HCT116 (cell line): Measurements from ENCODE around the gene PSTPIP1. TPM values are rescaled to one million over a fixed set of nuclear protein-coding genes. Genes with fewer than 3 reads are reported as not detected.

Source experiments
- ATAC-seq: fragments of 200-7000 bp; cut with Tn5 transposase; 2 replicates; pipeline ENCODE4 v1.9.1; 2020; ENCODE audit warnings: mild to moderate bottlenecking, moderate library complexity
- BruUV-seq: library from RNA; stranded (reverse); fragments of 400-500 nt; replicated peaks from 2 replicates; lab custom pipeline; 2021; lab: Mats Ljungman, UMichigan
- CTCF ChIA-PET: fragments of 300-600 bp; sonication (Branson Sonifier 250); formaldehyde crosslinking; loops from one replicate; lab custom pipeline; 2021; ENCODE audit warnings: antibody characterized with exemption; lab: Charles Lee
- POLR2A ChIA-PET: fragments of 300-600, 350-600 bp; sonication (Branson Sonifier 250); formaldehyde crosslinking; loops from one replicate; lab custom pipeline; 2021; ENCODE audit warnings: antibody characterized with exemption; lab: Charles Lee
- RAD21 ChIA-PET, 2 experiments: fragments of 300-600 bp; sonication (Branson Sonifier 250); formaldehyde crosslinking; loops; one replicate each; lab custom pipeline; 2023; ENCODE audit warnings: low total read pairs in 2 of 2; ENCODE audit not compliant: uncharacterized antibody in 2 of 2, unreplicated experiment in 2 of 2, low non-redundant PET in 1 of 2; lab: Charles Lee
- DNase-seq: peaks from one replicate; pipeline ENCODE4 v3.0.0-alpha.2; 2010; ENCODE audit warnings: low read depth, low spot score
- H2AFZ ChIP-seq: fragments of 200-600 bp; shearing (Covaris generic), sonication (generic); 2 replicates; pipeline ENCODE4 v1.6.1; 2017; ENCODE audit warnings: low read depth, mixed run types, mixed read lengths, antibody characterized with exemption, low read length; ENCODE audit not compliant: poor library complexity, severe bottlenecking
- H3K27ac ChIP-seq: 2 replicates; pipeline ENCODE4 v1.5.1; 2012; ENCODE audit warnings: low read depth, low read length
- H3K27me3 ChIP-seq: fragments of 200-600 bp; sonication (generic); 2 replicates; pipeline ENCODE4 v1.6.1; 2016; ENCODE audit warnings: mixed run types, low read length, mixed read lengths; ENCODE audit not compliant: insufficient read depth
- H3K36me3 ChIP-seq, 2 experiments: fragments of 200-500 bp in 1 of 2; fragments of 200-600 bp in 1 of 2; sonication (Bioruptor generic) in 1 of 2; sonication (generic) in 1 of 2; 2 replicates each; pipeline versions ENCODE4 v1.5.1 to v1.6.1; 2014 to 2016; ENCODE audit warnings: low read length in 2 of 2, inconsistent platforms in 1 of 2, mixed read lengths in 1 of 2, mixed run types in 1 of 2; ENCODE audit not compliant: insufficient read depth in 2 of 2, control insufficient read depth in 1 of 2
- H3K4me1 ChIP-seq, 2 experiments: fragments of 200-600 bp in 1 of 2; sonication (generic) in 1 of 2; 2 replicates each; pipeline versions ENCODE4 v1.5.1 to v1.6.1; 2012 to 2017; ENCODE audit warnings: low read length in 2 of 2, inconsistent platforms in 1 of 2, mild to moderate bottlenecking in 1 of 2, mixed read lengths in 1 of 2, mixed run types in 1 of 2, moderate library complexity in 1 of 2; ENCODE audit not compliant: insufficient read depth in 2 of 2, control insufficient read depth in 1 of 2
- H3K4me2 ChIP-seq: fragments of 200-600 bp; sonication (generic); 2 replicates; pipeline ENCODE4 v1.6.1; 2017; ENCODE audit warnings: mixed run types, low read length, mixed read lengths
- H3K4me3 ChIP-seq, 2 experiments: fragments of 200-600 bp in 1 of 2; sonication (generic) in 1 of 2; replicated peaks in 1 of 2; 2 replicates each; pipeline ENCODE4 v1.5.1; 2011 to 2016; ENCODE audit warnings: low read length in 2 of 2, control low read depth in 1 of 2, low read depth in 1 of 2, mild to moderate bottlenecking in 1 of 2, mixed read lengths in 1 of 2, mixed run types in 1 of 2
- H3K79me2 ChIP-seq: fragments of 200-600 bp; sonication (generic); 2 replicates; pipeline ENCODE4 v1.6.1; 2017; ENCODE audit warnings: mild to moderate bottlenecking, mixed run types, low read length, moderate library complexity, mixed read lengths; ENCODE audit not compliant: insufficient read depth
- H3K9ac ChIP-seq: fragments of 200-600 bp; sonication (generic); 2 replicates; pipeline ENCODE4 v1.6.1; 2016; ENCODE audit warnings: low read length, mixed read lengths
- H3K9me2 ChIP-seq: fragments of 200-600 bp; sonication (generic), shearing (Covaris generic); 2 replicates; pipeline ENCODE4 v1.6.1; 2017; ENCODE audit warnings: mixed run types, mild to moderate bottlenecking, moderate library complexity; ENCODE audit not compliant: insufficient read depth
- H3K9me3 ChIP-seq, 2 experiments: fragments of 200-500 bp in 1 of 2; fragments of 200-600 bp in 1 of 2; sonication (Bioruptor generic) in 1 of 2; sonication (generic) in 1 of 2; 2 replicates each; pipeline ENCODE4 v1.6.1; 2014 to 2017; ENCODE audit warnings: low read length in 2 of 2, mixed read lengths in 2 of 2, inconsistent platforms in 1 of 2, low read depth in 1 of 2, mild to moderate bottlenecking in 1 of 2, mixed run types in 1 of 2, moderate library complexity in 1 of 2; ENCODE audit not compliant: control insufficient read depth in 1 of 2, insufficient read depth in 1 of 2
- H4K20me1 ChIP-seq: fragments of 200-600 bp; sonication (generic), shearing (Covaris generic); 2 replicates; pipeline ENCODE4 v1.6.1; 2017; ENCODE audit warnings: mixed run types, mild to moderate bottlenecking, moderate library complexity; ENCODE audit not compliant: insufficient read depth
- ATF3 ChIP-seq: IDR thresholded peaks from 2 replicates; pipeline ENCODE4 v1.6.1; 2012
- CBX3 ChIP-seq: IDR thresholded peaks from 2 replicates; pipeline ENCODE4 v1.6.1; 2012; ENCODE audit warnings: low read depth
- CTCF ChIP-seq, 3 experiments: fragments of 200-600 bp in 1 of 3; sonication (generic) in 1 of 3; IDR thresholded peaks in 2 of 3; conservative IDR thresholded peaks in 1 of 3; 2 replicates each; pipeline ENCODE4 v1.5.1; 2012 to 2017; ENCODE audit warnings: low read depth in 2 of 3, low read length in 2 of 3, antibody characterized with exemption in 1 of 3, borderline replicate concordance in 1 of 3, control low read depth in 1 of 3, mild to moderate bottlenecking in 1 of 3, mixed read lengths in 1 of 3, mixed run types in 1 of 3, moderate library complexity in 1 of 3; ENCODE audit not compliant: insufficient read depth in 1 of 3
- ELF1 ChIP-seq: IDR thresholded peaks from 2 replicates; pipeline ENCODE4 v1.6.1; 2012; ENCODE audit warnings: low read depth, borderline replicate concordance
- EZH2 ChIP-seq: fragments of 200-600 bp; sonication (generic); IDR thresholded peaks from 2 replicates; pipeline ENCODE4 v1.6.1; 2017; ENCODE audit warnings: antibody characterized with exemption, mixed run types
- FOSL1 ChIP-seq: IDR thresholded peaks from 2 replicates; pipeline ENCODE4 v1.6.1; 2012; ENCODE audit warnings: low read depth
- JUND ChIP-seq: IDR thresholded peaks from 2 replicates; pipeline ENCODE4 v1.6.1; 2012
- MAX ChIP-seq: IDR thresholded peaks from 2 replicates; pipeline ENCODE4 v1.6.1; 2012
- POLR2A ChIP-seq: IDR thresholded peaks from 2 replicates; pipeline ENCODE4 v1.7.0; 2011; ENCODE audit warnings: borderline replicate concordance; ENCODE audit not compliant: insufficient read depth, insufficient read length; ENCODE audit errors: extremely low read depth
- POLR2AphosphoS5 ChIP-seq: IDR thresholded peaks from 2 replicates; pipeline ENCODE4 v1.6.1; 2011; ENCODE audit warnings: mild to moderate bottlenecking, low read depth, low read length, moderate library complexity
- RAD21 ChIP-seq: IDR thresholded peaks from 2 replicates; pipeline ENCODE4 v1.6.1; 2012; ENCODE audit warnings: low read depth, mild to moderate bottlenecking
- REST ChIP-seq: IDR thresholded peaks from 2 replicates; pipeline ENCODE4 v1.6.1; 2012; ENCODE audit warnings: low read depth
- SIN3A ChIP-seq: IDR thresholded peaks from 2 replicates; pipeline ENCODE4 v1.6.1; 2012; ENCODE audit warnings: low read depth
- SP1 ChIP-seq: IDR thresholded peaks from 2 replicates; pipeline ENCODE4 v1.6.1; 2012; ENCODE audit warnings: low read depth
- SRF ChIP-seq: IDR thresholded peaks from 2 replicates; pipeline ENCODE4 v1.6.1; 2012; ENCODE audit warnings: low read depth
- TCF7L2 ChIP-seq: IDR thresholded peaks from 2 replicates; pipeline ENCODE4 v1.7.0; 2011; ENCODE audit warnings: borderline replicate concordance, inconsistent platforms; ENCODE audit not compliant: insufficient read depth, insufficient read length; ENCODE audit errors: extremely low read depth
- YY1 ChIP-seq: IDR thresholded peaks from 2 replicates; pipeline ENCODE4 v1.6.1; 2011; ENCODE audit warnings: low read length, low read depth, moderate library complexity, mild to moderate bottlenecking; ENCODE audit not compliant: insufficient replicate concordance; ENCODE audit errors: extremely low read depth
- ZBTB33 ChIP-seq: IDR thresholded peaks from 2 replicates; pipeline ENCODE4 v1.6.1; 2011; ENCODE audit warnings: mild to moderate bottlenecking, low read length, moderate library complexity; ENCODE audit not compliant: insufficient replicate concordance; ENCODE audit errors: extremely low read depth
- ZFX ChIP-seq: fragments of 450-650 bp; IDR thresholded peaks from 2 replicates; pipeline ENCODE4 v1.6.1; 2017
- intact Hi-C: fragments of 100-400 bp; cut with micrococcal nuclease; formaldehyde crosslinking; loops from 2 replicates; pipeline ENCODE4 v1.10.0; 2022
- total RNA-seq: library from RNA; stranded (reverse); gene quantifications from one replicate; pipeline ENCODE4 v1.2.1, GENCODE V29; 2021; ENCODE audit not compliant: unreplicated experiment

The PSTPIP1 gene
- total RNA-seq, 1 experiment from 2014 or later = 0.79 TPM

- CTCF ChIA-PET = no interaction called here
- H3K4me1 ChIP-seq = no peaks in the 10 kb centered on the region
Observed at GRCh38 chr15:76961268-76962011, 33.5 kb upstream of the PSTPIP1 start.

More at GRCh38 chr15:76961268-76962011, 33.5 kb upstream of the PSTPIP1 start:
- H3K9me3 ChIP-seq = no peaks in the 10 kb centered on the region
- no peak overlapping the region for H2AFZ ChIP-seq
- H3K79me2 ChIP-seq = no peaks in the 10 kb centered on the region
- no peaks in the 10 kb centered on the region for H3K27me3 ChIP-seq
- ChIA-PET POLR2A (no interaction called here), RAD21 (no interaction called here)
- ATAC-seq (no peak), DNase-seq (no peak)
- intact Hi-C loops = no loop called here
- no peaks in the 10 kb centered on the region for H3K36me3 ChIP-seq
- no peak overlapping the region for H3K27ac ChIP-seq
- BruUV-seq = no TSS peak
- TF ChIP-seq SRF (no peak), TCF7L2 (no peak), RAD21 (no peak), ZBTB33 (no peak), REST (no peak), CTCF (IDR thresholded peaks at IDR 0.05 in 2 of 3, conservative IDR thresholded peaks at IDR 0.05 in 1 of 3; ENCODE audit: borderline replicate concordance in 1 of 3, insufficient read depth in 1 of 3, low read depth in 2 of 3, low read length in 2 of 3) (no peak), CBX3 (no peak), FOSL1 (no peak), SP1 (no peak), SIN3A (no peak), MAX (no peak), JUND (no peak), EZH2 (no peak), YY1 (no peak), POLR2A (no peak), ZFX (no peak), ATF3 (no peak), POLR2AphosphoS5 (no peak), ELF1 (no peak)
- no peak overlapping the region for H3K4me3 ChIP-seq
- H3K4me2 ChIP-seq = no peak overlapping the region
- no peaks in the 10 kb centered on the region for H4K20me1 ChIP-seq
- H3K9ac ChIP-seq = no peak overlapping the region
- no peaks in the 10 kb centered on the region for H3K9me2 ChIP-seq
